Loucy (cell line): ENCODE measurements around the gene GDF7.

ENCODE experiments used
- CTCF ChIP-seq: fragments of 200-600 bp; sonication (generic); conservative IDR thresholded peaks from 2 replicates; pipeline ENCODE4 v1.5.1; 2014; ENCODE audit warnings: mild to moderate bottlenecking, antibody characterized with exemption, low read length
- EZH2phosphoT487 ChIP-seq: fragments of 200-600 bp; IDR thresholded peaks from 2 replicates; pipeline ENCODE4 v1.6.1; 2018; ENCODE audit warnings: antibody characterized with exemption, mild to moderate bottlenecking, moderate library complexity, borderline replicate concordance

- TF ChIP-seq EZH2phosphoT487 (no peak), CTCF (no peak)
Measured at GRCh38 chr2:20667151-20667530, 197 bp downstream of the GDF7 start.
